AG04450 (cell line): Measurements from ENCODE around the gene DYSF. TPM values are rescaled to one million over a fixed set of nuclear protein-coding genes. Genes with fewer than 3 reads are reported as not detected.

Experiments used
- CTCF ChIA-PET: fragments of 300-600, 350-600 bp; formaldehyde crosslinking; extraction: SDS; loops from one replicate; lab custom pipeline; 2022; ENCODE audit warnings: antibody characterized with exemption, inconsistent platforms; lab: Charles Lee
- POLR2A ChIA-PET: fragments of 350-600 bp; formaldehyde crosslinking; extraction: SDS; loops from one replicate; lab custom pipeline; 2021; ENCODE audit warnings: antibody characterized with exemption, inconsistent platforms; lab: Yijun Ruan, JAX
- DNase-seq: peaks from one replicate; pipeline ENCODE4 v3.0.0-alpha.2; 2011; ENCODE audit warnings: low read depth, low spot score
- H3K27ac ChIP-seq: one replicate; pipeline ENCODE4 v1.5.1; 2012; ENCODE audit warnings: low read depth, low read length, control low read depth
- H3K27me3 ChIP-seq: one replicate; pipeline ENCODE4 v1.6.0; 2012; ENCODE audit warnings: low read length; ENCODE audit not compliant: control insufficient read depth, insufficient read depth
- H3K4me3 ChIP-seq: 2 replicates; pipeline ENCODE4 v1.5.1; 2011; ENCODE audit warnings: mild to moderate bottlenecking, low read depth, low read length, control low read depth
- H3K9me3 ChIP-seq: 2 replicates; pipeline ENCODE4 v1.5.1; 2012; ENCODE audit warnings: low read length; ENCODE audit not compliant: control insufficient read depth, insufficient read depth
- CTCF ChIP-seq: IDR thresholded peaks from 2 replicates; pipeline ENCODE4 v1.5.1; 2011; ENCODE audit warnings: low read depth, low read length, control low read depth, inconsistent platforms
- polyA plus RNA-seq: library from polyadenylated mRNA; depleted of rRNA; stranded (reverse); fragments of >200 nt; gene quantifications from 2 replicates; pipeline ENCODE4 v1.2.3, GENCODE V29; 2011

The DYSF gene
- polyA plus RNA-seq, 1 experiment: 0.07 TPM

GRCh38 chr2:71460056-71460455, 6.7 kb downstream of the DYSF start:
- ChIA-PET CTCF (interaction anchor here (0.6 to 5.0 kb wide), 10 partner anchors 8 to 161 kb away, joined by 3 to 58 read pairs (median 4); partner anchors contain the start of gene ZNF638), POLR2A (no interaction called here)
- no peak for DNase-seq

GRCh38 chr2:71460595-71461303, 7.4 kb downstream of the DYSF start:
- Histone ChIP-seq H3K27ac (no peak overlapping the region), H3K4me3 (no peak overlapping the region), H3K27me3 (peaks cover 34% of the 10 kb centered on the region), H3K9me3 (peaks cover 16% of the 10 kb centered on the region)
- peak; percentile 65 for TF ChIP-seq CTCF
- ChIA-PET POLR2A (interaction anchor here (0.6 to 1.1 kb wide), 2 partner anchors 18 to 186 kb away, joined by 3 to 4 read pairs; no protein-coding TSS in a partner anchor), CTCF (interaction anchor here (0.5 to 5.0 kb wide), 27 partner anchors 8 to 240 kb away, joined by 3 to 58 read pairs (median 3); partner anchors contain the start of genes DYSF and ZNF638)
- no peak for DNase-seq

More at GRCh38 chr2:71460056-71460455, 6.7 kb downstream of the DYSF start:
- H3K27me3 ChIP-seq: peaks cover 29% of the 10 kb centered on the region
- no peak overlapping the region for H3K27ac ChIP-seq
- peaks cover 16% of the 10 kb centered on the region for H3K9me3 ChIP-seq
- TF ChIP-seq CTCF: no peak
- no peak overlapping the region for H3K4me3 ChIP-seq

GRCh38 chr2:71461304-71461671, 7.9 kb downstream of the DYSF start:
- ChIA-PET POLR2A (interaction anchor here (0.6 to 1.1 kb wide), 2 partner anchors 19 to 186 kb away, joined by 3 to 4 read pairs; no protein-coding TSS in a partner anchor), CTCF (interaction anchor here (0.5 to 5.0 kb wide), 18 partner anchors 9 to 424 kb away, joined by 3 to 58 read pairs (median 5); partner anchors contain the start of genes DYSF and ZNF638)
- H3K4me3 ChIP-seq: no peak overlapping the region
- no peak for TF ChIP-seq CTCF
- no peak for DNase-seq
- H3K9me3 ChIP-seq: peaks cover 16% of the 10 kb centered on the region
- H3K27ac ChIP-seq: no peak overlapping the region
- H3K27me3 ChIP-seq: peaks cover 39% of the 10 kb centered on the region

- no peak overlapping the region for H3K4me3 ChIP-seq
- H3K27ac ChIP-seq: no peak overlapping the region
- peaks cover 16% of the 10 kb centered on the region for H3K9me3 ChIP-seq
- H3K27me3 ChIP-seq: peaks cover 45% of the 10 kb centered on the region
- TF ChIP-seq CTCF: no peak
- DNase-seq: no peak
- CTCF ChIA-PET: interaction anchor here (0.6 to 5.0 kb wide), 7 partner anchors 10 to 163 kb away, joined by 3 to 58 read pairs (median 5); partner anchors contain the start of genes DYSF and ZNF638
- POLR2A ChIA-PET: no interaction called here
Measured at GRCh38 chr2:71462056-71462605, 8.8 kb downstream of the DYSF start.
